Gastrocnemius medialis (tissue), 4 donors: Measurements from ENCODE around the gene CALML3.

Experiments
- POLR2A ChIP-seq, 2 donors: fragments of 450-650 bp; IDR thresholded peaks; one replicate each; pipeline ENCODE4 v1.6.1; 2017; ENCODE audit warnings: antibody characterized with exemption in 2 of 2, mild to moderate bottlenecking in 2 of 2, moderate library complexity in 2 of 2
- TF ChIP-seq, protein P1 (sequence below), 5 experiments: fragments of 450-650 bp in 3 of 5; fragments of 200-600 bp in 2 of 5; sonication (generic) in 2 of 5; IDR thresholded peaks in 4 of 5; conservative IDR thresholded peaks in 1 of 5; 1 replicate in 4 of 5; 2 replicates in 1 of 5; pipeline ENCODE4 v1.5.1; 2016 to 2019; ENCODE audit warnings: antibody characterized with exemption in 5 of 5, mild to moderate bottlenecking in 3 of 5, moderate library complexity in 3 of 5

DNA sequence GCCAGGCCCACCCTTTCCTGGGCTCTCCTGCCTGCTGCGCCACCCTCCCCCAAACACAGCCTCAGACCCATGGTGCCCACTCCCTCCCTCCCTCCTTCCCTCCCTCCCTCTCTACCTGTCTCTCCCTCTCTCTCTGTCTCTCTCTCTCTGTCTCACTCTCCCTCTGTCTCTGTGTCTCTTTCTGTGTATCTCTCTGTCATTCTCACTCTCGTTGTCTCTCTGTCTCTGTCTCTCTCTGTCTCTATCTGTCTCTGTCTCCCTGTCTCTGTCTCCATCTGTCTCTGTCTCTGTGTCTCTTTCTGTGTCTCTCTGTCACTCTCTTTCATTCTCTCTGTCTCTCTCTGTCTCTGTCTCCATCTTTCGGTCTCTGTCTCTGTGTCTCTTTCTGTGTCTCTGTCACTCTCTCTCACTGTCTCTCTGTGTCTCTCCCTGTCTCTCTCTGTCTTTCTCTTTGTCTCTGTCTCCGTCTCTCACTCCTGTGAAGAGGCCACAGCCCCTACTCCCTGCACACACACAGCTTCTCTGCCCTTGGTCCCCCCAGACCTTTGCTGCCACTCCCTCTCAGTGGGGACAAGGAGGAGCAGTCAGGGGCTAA is 51.5 kb downstream of the CALML3 start:
- TF ChIP-seq, protein P1, sequence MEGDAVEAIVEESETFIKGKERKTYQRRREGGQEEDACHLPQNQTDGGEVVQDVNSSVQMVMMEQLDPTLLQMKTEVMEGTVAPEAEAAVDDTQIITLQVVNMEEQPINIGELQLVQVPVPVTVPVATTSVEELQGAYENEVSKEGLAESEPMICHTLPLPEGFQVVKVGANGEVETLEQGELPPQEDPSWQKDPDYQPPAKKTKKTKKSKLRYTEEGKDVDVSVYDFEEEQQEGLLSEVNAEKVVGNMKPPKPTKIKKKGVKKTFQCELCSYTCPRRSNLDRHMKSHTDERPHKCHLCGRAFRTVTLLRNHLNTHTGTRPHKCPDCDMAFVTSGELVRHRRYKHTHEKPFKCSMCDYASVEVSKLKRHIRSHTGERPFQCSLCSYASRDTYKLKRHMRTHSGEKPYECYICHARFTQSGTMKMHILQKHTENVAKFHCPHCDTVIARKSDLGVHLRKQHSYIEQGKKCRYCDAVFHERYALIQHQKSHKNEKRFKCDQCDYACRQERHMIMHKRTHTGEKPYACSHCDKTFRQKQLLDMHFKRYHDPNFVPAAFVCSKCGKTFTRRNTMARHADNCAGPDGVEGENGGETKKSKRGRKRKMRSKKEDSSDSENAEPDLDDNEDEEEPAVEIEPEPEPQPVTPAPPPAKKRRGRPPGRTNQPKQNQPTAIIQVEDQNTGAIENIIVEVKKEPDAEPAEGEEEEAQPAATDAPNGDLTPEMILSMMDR (IDR thresholded peaks at IDR 0.05 in 4 of 5, conservative IDR thresholded peaks at IDR 0.05 in 1 of 5) = no peak
- no peak for TF ChIP-seq POLR2A (IDR thresholded peaks at IDR 0.05)
